K562 (cell line): Measurements from ENCODE around the gene CELA3A. TPM values are rescaled to one million over a fixed set of nuclear protein-coding genes. Genes with fewer than 3 reads are reported as not detected.

Experiments
- BCLAF1 ChIP-seq, 2 experiments: fragments of 450-650 bp in 1 of 2; IDR thresholded peaks; 2 replicates each; pipeline ENCODE4 v1.6.1; 2011 to 2017; ENCODE audit warnings: low read depth in 2 of 2, antibody characterized with exemption in 1 of 2, borderline replicate concordance in 1 of 2, low read length in 1 of 2, mild to moderate bottlenecking in 1 of 2, mixed read lengths in 1 of 2; ENCODE audit not compliant: control insufficient read depth in 1 of 2
- HDAC1 ChIP-seq, 2 experiments: fragments of 450-650 bp; IDR thresholded peaks; 2 replicates each; pipeline ENCODE4 v1.6.1; 2016 to 2017; ENCODE audit warnings: inconsistent platforms in 1 of 2, mild to moderate bottlenecking in 1 of 2, moderate library complexity in 1 of 2
- IRF9 ChIP-seq: fragments of 450-650 bp; IDR thresholded peaks from 2 replicates; pipeline ENCODE4 v1.6.1; 2016; ENCODE audit warnings: missing biosample characterization, missing genetic modification characterization
- MCM7 ChIP-seq, 2 experiments: fragments of 450-650 bp; IDR thresholded peaks; 2 replicates each; pipeline ENCODE4 v1.6.1; 2016 to 2018
- MITF ChIP-seq: IDR thresholded peaks from 2 replicates; pipeline ENCODE4 v1.6.1; 2014; ENCODE audit warnings: antibody characterized with exemption
- MTA3 ChIP-seq: fragments of 450-650 bp; formaldehyde crosslinking; IDR thresholded peaks from 2 replicates; pipeline ENCODE4 v1.6.1; 2017; ENCODE audit warnings: mild to moderate bottlenecking, borderline replicate concordance
- RAD51 ChIP-seq: fragments of 450-650 bp; IDR thresholded peaks from 2 replicates; pipeline ENCODE4 v1.7.1; 2016; ENCODE audit warnings: low read depth, mild to moderate bottlenecking, borderline replicate concordance
- ZBTB40 ChIP-seq, 2 experiments: fragments of 450-650 bp in 1 of 2; sonication (generic) in 1 of 2; formaldehyde crosslinking in 1 of 2; IDR thresholded peaks; 2 replicates each; pipeline versions ENCODE4 v1.7.1 to v1.9.0; 2016 to 2022; ENCODE audit warnings: inconsistent platforms in 1 of 2, mild to moderate bottlenecking in 1 of 2, missing genetic modification reagents in 1 of 2
- ZNF253 ChIP-seq: fragments of 250-450 bp; sonication (Bioruptor Pico); conservative IDR thresholded peaks from 2 replicates; pipeline ENCODE4 v1.6.1; 2021; ENCODE audit warnings: mild to moderate bottlenecking
- ZNF780A ChIP-seq: fragments of 250-450 bp; sonication (Bioruptor Pico); IDR thresholded peaks from 2 replicates; pipeline ENCODE4 v1.5.0; 2021; ENCODE audit warnings: mild to moderate bottlenecking
- polyA plus RNA-seq, 8 experiments: library from polyadenylated mRNA; depleted of rRNA in 4 of 8; stranded (reverse) in 5 of 8; unstranded in 3 of 8; fragments of >200 nt; fragmentation: Nextera tagmentation in 2 of 8; fragmentation: Illumina TruSeq in 1 of 8; extraction: Ambion mirVana in 2 of 8; extraction: Trizol in 1 of 8; gene quantifications; 2 replicates each; pipeline versions ENCODE4 v1.2.1 to v1.2.3, GENCODE V29; 2011 to 2014; ENCODE audit warnings: inconsistent platforms in 1 of 8, missing spikeins in 1 of 8
- total RNA-seq, 7 experiments: library from RNA; depleted of rRNA in 6 of 7; stranded (reverse); fragments of >200 nt in 6 of 7; fragmentation: Illumina TruSeq in 2 of 7; extraction: Trizol in 2 of 7; gene quantifications; 2 replicates each; pipeline versions ENCODE4 v1.2.1 to v1.2.3, GENCODE V29; 2011 to 2021; ENCODE audit warnings: low replicate concordance in 1 of 7

The CELA3A gene
- total and polyA plus RNA-seq, 9 of the 15 experiments (the other 6 are each of a cell fraction or from before 2014, with no cell fraction given): 5.4 TPM; not detected in 8

GRCh38 chr1:22025368-22026155 is 24.1 kb downstream of the CELA3A start (continued):
- TF ChIP-seq ZBTB40 (IDR thresholded peaks at IDR 0.05): peak; percentile 96
- no peak for TF ChIP-seq ZBTB40 (CRISPR knock-in tag; IDR thresholded peaks at IDR 0.05)
- TF ChIP-seq ZNF253 (CRISPR knock-in tag): no peak
- no peak for TF ChIP-seq RAD51
- no peak; a peak in 1 of 4 replicates for TF ChIP-seq BCLAF1 (IDR thresholded peaks at IDR 0.05; ENCODE audit: borderline replicate concordance in 1 of 2, control insufficient read depth in 1 of 2, low read depth in 2 of 2, low read length in 1 of 2)
- TF ChIP-seq MTA3: peak; percentile 81
- TF ChIP-seq ZNF780A (CRISPR knock-in tag): no peak
- TF ChIP-seq HDAC1 (IDR thresholded peaks at IDR 0.05): peak in 1 of 2 experiments; percentile 63; a peak in 1 of 4 replicates
- no peak for TF ChIP-seq MITF
- no peak for TF ChIP-seq MCM7 (IDR thresholded peaks at IDR 0.05)
- TF ChIP-seq IRF9: no peak
